K562 (cell line): Measurements from ENCODE around the gene DHRS4L2. TPM values are rescaled to one million over a fixed set of nuclear protein-coding genes. Genes with fewer than 3 reads are reported as not detected.

Source experiments
- ARHGAP35 ChIP-seq: fragments of 450-650 bp; IDR thresholded peaks from 2 replicates; pipeline ENCODE4 v1.6.1; 2018; ENCODE audit not compliant: partially characterized antibody
- CEBPZ ChIP-seq: fragments of 150-350 bp; IDR thresholded peaks from 2 replicates; pipeline ENCODE4 v1.6.1; 2014; ENCODE audit warnings: low read depth, mild to moderate bottlenecking, low read length, borderline replicate concordance
- KLF10 ChIP-seq: fragments of 250-450 bp; sonication (Bioruptor Pico); IDR thresholded peaks from 2 replicates; pipeline ENCODE4 v1.6.1; 2021; ENCODE audit warnings: matching md5 sums
- RBM14 ChIP-seq: fragments of 200-400 bp; formaldehyde crosslinking; IDR thresholded peaks from 2 replicates; pipeline ENCODE4 v1.6.1; 2018; ENCODE audit warnings: low read depth, mild to moderate bottlenecking, low read length, moderate library complexity, borderline replicate concordance; ENCODE audit not compliant: insufficient read depth
- TGIF2 ChIP-seq: sonication (generic); formaldehyde crosslinking; IDR thresholded peaks from 2 replicates; pipeline ENCODE4 v1.8.1; 2022; ENCODE audit warnings: mild to moderate bottlenecking, missing genetic modification reagents, moderate library complexity
- ZNF699 ChIP-seq: fragments of 250-450 bp; sonication (Bioruptor Pico); IDR thresholded peaks from 2 replicates; pipeline ENCODE4 v1.8.0; 2021; ENCODE audit warnings: mild to moderate bottlenecking, moderate library complexity; ENCODE audit not compliant: insufficient replicate concordance
- polyA plus RNA-seq, 8 experiments: library from polyadenylated mRNA; depleted of rRNA in 4 of 8; stranded (reverse) in 5 of 8; unstranded in 3 of 8; fragments of >200 nt; fragmentation: Nextera tagmentation in 2 of 8; fragmentation: Illumina TruSeq in 1 of 8; extraction: Ambion mirVana in 2 of 8; extraction: Trizol in 1 of 8; gene quantifications; 2 replicates each; pipeline versions ENCODE4 v1.2.1 to v1.2.3, GENCODE V29; 2011 to 2014; ENCODE audit warnings: inconsistent platforms in 1 of 8, missing spikeins in 1 of 8
- total RNA-seq, 7 experiments: library from RNA; depleted of rRNA in 6 of 7; stranded (reverse); fragments of >200 nt in 6 of 7; fragmentation: Illumina TruSeq in 2 of 7; extraction: Trizol in 2 of 7; gene quantifications; 2 replicates each; pipeline versions ENCODE4 v1.2.1 to v1.2.3, GENCODE V29; 2011 to 2021; ENCODE audit warnings: low replicate concordance in 1 of 7
- TF ChIP-seq, protein P1 (sequence below), 2 experiments: fragments of 450-650 bp; IDR thresholded peaks; 2 replicates each; pipeline ENCODE4 v1.6.1; 2018; ENCODE audit warnings: mild to moderate bottlenecking in 2 of 2, low read depth in 1 of 2; ENCODE audit not compliant: partially characterized antibody in 2 of 2
- TF ChIP-seq, protein P2 (sequence below): fragments of 450-650 bp; IDR thresholded peaks from 2 replicates; pipeline ENCODE4 v1.6.1; 2016; ENCODE audit warnings: low read depth
- TF ChIP-seq, protein P3 (sequence below): fragments of 250-450 bp; sonication (Bioruptor Pico); IDR thresholded peaks from 2 replicates; pipeline ENCODE4 v1.5.0; 2021; ENCODE audit warnings: mild to moderate bottlenecking, borderline replicate concordance

Gene DHRS4L2
- total and polyA plus RNA-seq, 9 of the 15 experiments (the other 6 are each of a cell fraction or from before 2014, with no cell fraction given): 2.3 to 13.7 (median 8.1) TPM

- TF ChIP-seq, protein P1, sequence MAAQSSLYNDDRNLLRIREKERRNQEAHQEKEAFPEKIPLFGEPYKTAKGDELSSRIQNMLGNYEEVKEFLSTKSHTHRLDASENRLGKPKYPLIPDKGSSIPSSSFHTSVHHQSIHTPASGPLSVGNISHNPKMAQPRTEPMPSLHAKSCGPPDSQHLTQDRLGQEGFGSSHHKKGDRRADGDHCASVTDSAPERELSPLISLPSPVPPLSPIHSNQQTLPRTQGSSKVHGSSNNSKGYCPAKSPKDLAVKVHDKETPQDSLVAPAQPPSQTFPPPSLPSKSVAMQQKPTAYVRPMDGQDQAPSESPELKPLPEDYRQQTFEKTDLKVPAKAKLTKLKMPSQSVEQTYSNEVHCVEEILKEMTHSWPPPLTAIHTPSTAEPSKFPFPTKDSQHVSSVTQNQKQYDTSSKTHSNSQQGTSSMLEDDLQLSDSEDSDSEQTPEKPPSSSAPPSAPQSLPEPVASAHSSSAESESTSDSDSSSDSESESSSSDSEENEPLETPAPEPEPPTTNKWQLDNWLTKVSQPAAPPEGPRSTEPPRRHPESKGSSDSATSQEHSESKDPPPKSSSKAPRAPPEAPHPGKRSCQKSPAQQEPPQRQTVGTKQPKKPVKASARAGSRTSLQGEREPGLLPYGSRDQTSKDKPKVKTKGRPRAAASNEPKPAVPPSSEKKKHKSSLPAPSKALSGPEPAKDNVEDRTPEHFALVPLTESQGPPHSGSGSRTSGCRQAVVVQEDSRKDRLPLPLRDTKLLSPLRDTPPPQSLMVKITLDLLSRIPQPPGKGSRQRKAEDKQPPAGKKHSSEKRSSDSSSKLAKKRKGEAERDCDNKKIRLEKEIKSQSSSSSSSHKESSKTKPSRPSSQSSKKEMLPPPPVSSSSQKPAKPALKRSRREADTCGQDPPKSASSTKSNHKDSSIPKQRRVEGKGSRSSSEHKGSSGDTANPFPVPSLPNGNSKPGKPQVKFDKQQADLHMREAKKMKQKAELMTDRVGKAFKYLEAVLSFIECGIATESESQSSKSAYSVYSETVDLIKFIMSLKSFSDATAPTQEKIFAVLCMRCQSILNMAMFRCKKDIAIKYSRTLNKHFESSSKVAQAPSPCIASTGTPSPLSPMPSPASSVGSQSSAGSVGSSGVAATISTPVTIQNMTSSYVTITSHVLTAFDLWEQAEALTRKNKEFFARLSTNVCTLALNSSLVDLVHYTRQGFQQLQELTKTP (IDR thresholded peaks at IDR 0.05; ENCODE audit: low read depth in 1 of 2, partially characterized antibody in 2 of 2): no peak
- TF ChIP-seq ARHGAP35: no peak
- TF ChIP-seq, protein P2, sequence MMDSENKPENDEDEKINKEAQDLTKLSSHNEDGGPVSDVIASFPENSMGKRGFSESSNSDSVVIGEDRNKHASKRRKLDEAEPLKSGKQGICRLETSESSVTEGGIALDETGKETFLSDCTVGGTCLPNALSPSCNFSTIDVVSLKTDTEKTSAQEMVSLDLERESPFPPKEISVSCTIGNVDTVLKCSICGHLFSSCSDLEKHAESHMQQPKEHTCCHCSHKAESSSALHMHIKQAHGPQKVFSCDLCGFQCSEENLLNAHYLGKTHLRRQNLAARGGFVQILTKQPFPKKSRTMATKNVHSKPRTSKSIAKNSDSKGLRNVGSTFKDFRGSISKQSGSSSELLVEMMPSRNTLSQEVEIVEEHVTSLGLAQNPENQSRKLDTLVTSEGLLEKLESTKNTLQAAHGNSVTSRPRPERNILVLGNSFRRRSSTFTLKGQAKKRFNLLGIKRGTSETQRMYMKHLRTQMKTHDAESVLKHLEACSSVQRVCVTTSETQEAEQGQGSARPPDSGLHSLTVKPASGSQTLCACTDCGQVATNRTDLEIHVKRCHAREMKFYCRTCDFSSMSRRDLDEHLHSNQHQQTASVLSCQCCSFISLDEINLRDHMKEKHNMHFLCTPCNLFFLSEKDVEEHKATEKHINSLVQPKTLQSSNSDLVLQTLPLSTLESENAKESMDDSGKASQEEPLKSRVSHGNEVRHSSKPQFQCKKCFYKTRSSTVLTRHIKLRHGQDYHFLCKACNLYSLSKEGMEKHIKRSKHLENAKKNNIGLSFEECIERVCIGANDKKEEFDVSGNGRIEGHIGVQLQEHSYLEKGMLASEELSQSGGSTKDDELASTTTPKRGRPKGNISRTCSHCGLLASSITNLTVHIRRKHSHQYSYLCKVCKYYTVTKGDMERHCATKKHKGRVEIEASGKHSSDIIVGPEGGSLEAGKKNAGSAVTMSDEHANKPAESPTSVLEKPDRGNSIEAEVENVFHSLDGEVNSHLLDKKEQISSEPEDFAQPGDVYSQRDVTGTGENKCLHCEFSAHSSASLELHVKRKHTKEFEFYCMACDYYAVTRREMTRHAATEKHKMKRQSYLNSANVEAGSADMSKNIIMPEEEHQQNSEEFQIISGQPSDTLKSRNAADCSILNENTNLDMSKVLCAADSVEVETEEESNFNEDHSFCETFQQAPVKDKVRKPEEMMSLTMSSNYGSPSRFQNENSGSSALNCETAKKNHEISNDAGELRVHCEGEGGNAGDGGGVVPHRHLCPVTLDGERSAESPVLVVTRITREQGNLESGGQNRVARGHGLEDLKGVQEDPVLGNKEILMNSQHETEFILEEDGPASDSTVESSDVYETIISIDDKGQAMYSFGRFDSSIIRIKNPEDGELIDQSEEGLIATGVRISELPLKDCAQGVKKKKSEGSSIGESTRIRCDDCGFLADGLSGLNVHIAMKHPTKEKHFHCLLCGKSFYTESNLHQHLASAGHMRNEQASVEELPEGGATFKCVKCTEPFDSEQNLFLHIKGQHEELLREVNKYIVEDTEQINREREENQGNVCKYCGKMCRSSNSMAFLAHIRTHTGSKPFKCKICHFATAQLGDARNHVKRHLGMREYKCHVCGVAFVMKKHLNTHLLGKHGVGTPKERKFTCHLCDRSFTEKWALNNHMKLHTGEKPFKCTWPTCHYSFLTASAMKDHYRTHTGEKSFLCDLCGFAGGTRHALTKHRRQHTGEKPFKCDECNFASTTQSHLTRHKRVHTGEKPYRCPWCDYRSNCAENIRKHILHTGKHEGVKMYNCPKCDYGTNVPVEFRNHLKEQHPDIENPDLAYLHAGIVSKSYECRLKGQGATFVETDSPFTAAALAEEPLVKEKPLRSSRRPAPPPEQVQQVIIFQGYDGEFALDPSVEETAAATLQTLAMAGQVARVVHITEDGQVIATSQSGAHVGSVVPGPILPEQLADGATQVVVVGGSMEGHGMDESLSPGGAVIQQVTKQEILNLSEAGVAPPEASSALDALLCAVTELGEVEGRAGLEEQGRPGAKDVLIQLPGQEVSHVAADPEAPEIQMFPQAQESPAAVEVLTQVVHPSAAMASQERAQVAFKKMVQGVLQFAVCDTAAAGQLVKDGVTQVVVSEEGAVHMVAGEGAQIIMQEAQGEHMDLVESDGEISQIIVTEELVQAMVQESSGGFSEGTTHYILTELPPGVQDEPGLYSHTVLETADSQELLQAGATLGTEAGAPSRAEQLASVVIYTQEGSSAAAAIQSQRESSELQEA: no peak
- TF ChIP-seq, protein P3, sequence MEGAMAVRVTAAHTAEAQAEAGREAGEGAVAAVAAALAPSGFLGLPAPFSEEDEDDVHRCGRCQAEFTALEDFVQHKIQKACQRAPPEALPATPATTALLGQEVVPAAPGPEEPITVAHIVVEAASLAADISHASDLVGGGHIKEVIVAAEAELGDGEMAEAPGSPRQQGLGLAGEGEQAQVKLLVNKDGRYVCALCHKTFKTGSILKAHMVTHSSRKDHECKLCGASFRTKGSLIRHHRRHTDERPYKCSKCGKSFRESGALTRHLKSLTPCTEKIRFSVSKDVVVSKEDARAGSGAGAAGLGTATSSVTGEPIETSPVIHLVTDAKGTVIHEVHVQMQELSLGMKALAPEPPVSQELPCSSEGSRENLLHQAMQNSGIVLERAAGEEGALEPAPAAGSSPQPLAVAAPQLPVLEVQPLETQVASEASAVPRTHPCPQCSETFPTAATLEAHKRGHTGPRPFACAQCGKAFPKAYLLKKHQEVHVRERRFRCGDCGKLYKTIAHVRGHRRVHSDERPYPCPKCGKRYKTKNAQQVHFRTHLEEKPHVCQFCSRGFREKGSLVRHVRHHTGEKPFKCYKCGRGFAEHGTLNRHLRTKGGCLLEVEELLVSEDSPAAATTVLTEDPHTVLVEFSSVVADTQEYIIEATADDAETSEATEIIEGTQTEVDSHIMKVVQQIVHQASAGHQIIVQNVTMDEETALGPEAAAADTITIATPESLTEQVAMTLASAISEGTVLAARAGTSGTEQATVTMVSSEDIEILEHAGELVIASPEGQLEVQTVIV: no peak
- TF ChIP-seq RBM14: no peak
- no peak for TF ChIP-seq KLF10 (CRISPR knock-in tag)
- TF ChIP-seq ZNF699 (CRISPR knock-in tag): no peak
- no peak for TF ChIP-seq TGIF2 (CRISPR knock-in tag)
- TF ChIP-seq CEBPZ: no peak
These were observed 65.9 kb downstream of the DHRS4L2 start (continued) for GRCh38 chr14:24054646-24055045.
